Measurements from ENCODE around the gene RYR2.
A peak's percentile ranks its signal among the peaks of the same experiment; 100 is the strongest.

Gene RYR2

DNA sequence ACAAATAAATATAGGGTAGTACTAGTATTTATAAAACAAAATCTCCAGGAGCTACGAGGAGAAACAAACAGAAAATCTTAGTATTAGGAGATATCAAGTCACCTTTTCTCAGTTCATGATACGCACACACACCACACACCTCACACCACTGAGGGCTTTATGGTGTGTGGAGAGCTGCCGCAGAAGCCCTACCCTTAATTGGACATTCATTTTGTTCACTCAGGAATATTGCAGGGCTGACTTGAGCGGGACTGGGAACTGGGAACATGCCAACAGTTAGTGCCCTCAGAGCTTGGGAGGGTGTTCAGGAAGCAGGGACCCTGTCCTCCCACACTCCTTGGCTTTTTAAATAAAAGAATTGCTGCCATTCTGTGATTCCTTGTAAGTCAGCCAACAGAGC is 386.8 kb downstream of the RYR2 start:
- Histone ChIP-seq H3K4me3 (no peak overlapping the region), H3K4me1 (peaks cover 6% of the 10 kb centered on the region), H3K36me3 (replicated peaks) (no peaks in the 10 kb centered on the region), H3K27me3 (ENCODE audit: low read depth) (no peaks in the 10 kb centered on the region), H3K9me3 (no peaks in the 10 kb centered on the region)
- no peak for DNase-seq (ENCODE audit: low spot score in 2 of 2)
- in situ Hi-C loops (cut with MboI; ENCODE audit: low sequenced_read_pairs): no loop called here

- DNase-seq (ENCODE audit: low spot score in 2 of 2): peak; percentile 76 to 86
- Histone ChIP-seq H3K4me1 (peaks cover 6% of the 10 kb centered on the region), H3K9me3 (no peaks in the 10 kb centered on the region), H3K27me3 (ENCODE audit: low read depth) (no peaks in the 10 kb centered on the region), H3K36me3 (replicated peaks) (no peaks in the 10 kb centered on the region), H3K4me3 (no peak overlapping the region)
- in situ Hi-C loops (cut with MboI; ENCODE audit: low sequenced_read_pairs): no loop called here
Observed at GRCh38 chr1:237429252-237429651, 387.3 kb downstream of the RYR2 start.

DNA sequence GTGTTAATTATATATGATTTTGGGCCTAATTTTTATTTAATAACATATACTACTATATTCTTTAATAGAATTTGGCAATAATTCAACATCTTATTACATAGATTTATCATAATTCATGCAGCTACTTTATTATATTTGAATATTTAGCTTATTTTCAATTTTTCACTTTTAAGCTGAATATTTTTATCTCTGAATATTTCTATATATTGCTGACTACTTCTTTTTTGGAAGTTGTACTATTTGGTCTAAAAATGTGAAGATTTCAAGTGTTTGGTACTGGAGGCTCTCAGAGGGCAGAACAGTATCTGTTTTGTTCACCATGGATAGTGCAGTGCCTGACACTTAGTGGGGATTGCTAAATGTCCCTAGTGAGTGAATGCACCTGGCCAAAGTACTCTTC is 389.5 kb downstream of the RYR2 start:
- no peaks in the 10 kb centered on the region for H3K9me3 ChIP-seq
- H3K4me1 ChIP-seq: peaks cover 6% of the 10 kb centered on the region
- H3K4me3 ChIP-seq: no peak overlapping the region
- no peaks in the 10 kb centered on the region for H3K27me3 ChIP-seq (ENCODE audit: low read depth)
- no peaks in the 10 kb centered on the region for H3K36me3 ChIP-seq (replicated peaks)
- DNase-seq (ENCODE audit: low spot score in 2 of 2): no peak
- in situ Hi-C loops (cut with MboI; ENCODE audit: low sequenced_read_pairs): no loop called here

DNA sequence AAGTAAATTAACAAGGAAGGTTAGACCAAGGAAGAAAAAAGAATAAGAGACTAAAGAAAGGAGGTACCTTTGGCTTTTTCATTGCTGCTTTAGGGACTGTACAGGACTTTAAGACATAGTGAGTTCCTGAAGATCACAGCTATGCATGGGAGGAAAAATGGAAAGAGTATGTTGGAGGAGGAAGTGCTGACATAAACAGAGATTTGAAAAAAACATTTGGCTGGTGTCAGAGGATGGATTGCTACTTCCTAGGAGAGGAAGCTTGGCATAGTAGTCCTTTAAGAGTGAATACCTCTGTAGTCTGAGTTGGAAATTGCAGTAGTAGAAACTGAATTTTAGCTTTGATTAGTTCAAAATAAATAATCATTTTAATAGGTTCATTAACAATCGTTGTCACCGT is 398.4 kb downstream of the RYR2 start:
- H3K4me3 ChIP-seq: no peak overlapping the region
- no peak for DNase-seq (ENCODE audit: low spot score in 2 of 2)
- H3K9me3 ChIP-seq: no peaks in the 10 kb centered on the region
- in situ Hi-C loops (cut with MboI; ENCODE audit: low sequenced_read_pairs): no loop called here
- no peaks in the 10 kb centered on the region for H3K36me3 ChIP-seq (replicated peaks)
- H3K27me3 ChIP-seq (ENCODE audit: low read depth): no peaks in the 10 kb centered on the region
- no peaks in the 10 kb centered on the region for H3K4me1 ChIP-seq

DNA sequence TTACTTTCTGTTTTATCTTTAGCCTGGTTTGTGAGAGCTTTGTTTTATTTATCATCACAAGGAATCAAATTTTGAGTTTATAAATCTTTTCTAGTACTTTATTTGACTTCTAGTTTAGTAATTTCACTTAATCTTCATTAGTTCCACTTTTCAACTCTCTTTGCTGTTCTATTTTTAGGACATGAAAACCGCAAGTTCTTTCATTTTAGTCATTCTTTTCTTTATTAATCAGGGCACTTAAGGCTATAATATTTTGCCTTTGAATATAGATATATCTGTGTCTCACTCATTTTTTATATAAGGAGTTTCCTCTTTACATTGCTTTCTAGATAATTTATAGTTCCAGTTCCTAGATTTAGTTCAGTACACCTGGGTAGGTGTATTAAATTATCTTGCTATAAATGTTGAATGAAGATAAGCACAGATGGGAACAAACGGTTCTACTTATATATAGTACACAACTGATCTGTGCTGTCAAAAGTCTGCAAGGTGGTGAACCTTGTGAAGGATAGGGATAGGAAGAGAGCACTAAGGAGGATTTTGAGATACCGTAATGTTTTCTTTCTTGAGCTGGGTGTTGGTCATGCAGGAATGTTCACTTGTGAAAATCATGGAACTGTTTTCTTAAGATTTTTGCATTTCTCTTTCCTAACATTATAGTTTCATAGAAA is 402.3 kb downstream of the RYR2 start:
- H3K27me3 ChIP-seq (ENCODE audit: low read depth): no peaks in the 10 kb centered on the region
- no peaks in the 10 kb centered on the region for H3K4me1 ChIP-seq
- in situ Hi-C loops (cut with MboI; ENCODE audit: low sequenced_read_pairs): no loop called here

GRCh38 chr1:237448042-237448441 is 406.1 kb downstream of the RYR2 start:
- Histone ChIP-seq H3K36me3 (replicated peaks) (no peaks in the 10 kb centered on the region), H3K4me1 (no peaks in the 10 kb centered on the region), H3K27me3 (ENCODE audit: low read depth) (no peaks in the 10 kb centered on the region), H3K4me3 (no peak overlapping the region), H3K9me3 (no peaks in the 10 kb centered on the region)
- DNase-seq (ENCODE audit: low spot score in 2 of 2): no peak
- in situ Hi-C loops (cut with MboI; ENCODE audit: low sequenced_read_pairs): no loop called here

More for the DNA sequence above, 402.3 kb downstream of the RYR2 start:
- no peak overlapping the region for H3K4me3 ChIP-seq
- H3K9me3 ChIP-seq: no peaks in the 10 kb centered on the region
- DNase-seq (ENCODE audit: low spot score in 2 of 2): no peak
- H3K36me3 ChIP-seq (replicated peaks): no peaks in the 10 kb centered on the region

GRCh38 chr1:237457573-237457972 is 415.6 kb downstream of the RYR2 start:
- Histone ChIP-seq H3K36me3 (replicated peaks) (no peaks in the 10 kb centered on the region), H3K4me3 (no peak overlapping the region), H3K4me1 (no peaks in the 10 kb centered on the region; the same call in 1 of the 2 replicates), H3K27me3 (ENCODE audit: low read depth) (no peaks in the 10 kb centered on the region), H3K9me3 (no peaks in the 10 kb centered on the region)
- in situ Hi-C loops (cut with MboI; ENCODE audit: low sequenced_read_pairs): no loop called here
- DNase-seq (ENCODE audit: low spot score in 2 of 2): no peak

GRCh38 chr1:237467320-237467719 is 425.3 kb downstream of the RYR2 start:
- in situ Hi-C loops (cut with MboI; ENCODE audit: low sequenced_read_pairs): no loop called here
- Histone ChIP-seq H3K27me3 (ENCODE audit: low read depth) (no peaks in the 10 kb centered on the region), H3K9me3 (no peaks in the 10 kb centered on the region), H3K4me1 (no peaks in the 10 kb centered on the region; the same call in 1 of the 2 replicates), H3K36me3 (replicated peaks) (no peaks in the 10 kb centered on the region), H3K4me3 (no peak overlapping the region)
- no peak for DNase-seq (ENCODE audit: low spot score in 2 of 2)

GRCh38 chr1:237470712-237471338 is 428.8 kb downstream of the RYR2 start:
- no peaks in the 10 kb centered on the region for H3K27me3 ChIP-seq (ENCODE audit: low read depth)
- no peaks in the 10 kb centered on the region for H3K9me3 ChIP-seq
- peak; percentile 5 to 49 for DNase-seq (ENCODE audit: low spot score in 2 of 2)
- H3K4me3 ChIP-seq: no peak overlapping the region
- H3K4me1 ChIP-seq: no peaks in the 10 kb centered on the region; the same call in 1 of the 2 replicates
- H3K36me3 ChIP-seq (replicated peaks): no peaks in the 10 kb centered on the region
- in situ Hi-C loops (cut with MboI; ENCODE audit: low sequenced_read_pairs): no loop called here

DNA sequence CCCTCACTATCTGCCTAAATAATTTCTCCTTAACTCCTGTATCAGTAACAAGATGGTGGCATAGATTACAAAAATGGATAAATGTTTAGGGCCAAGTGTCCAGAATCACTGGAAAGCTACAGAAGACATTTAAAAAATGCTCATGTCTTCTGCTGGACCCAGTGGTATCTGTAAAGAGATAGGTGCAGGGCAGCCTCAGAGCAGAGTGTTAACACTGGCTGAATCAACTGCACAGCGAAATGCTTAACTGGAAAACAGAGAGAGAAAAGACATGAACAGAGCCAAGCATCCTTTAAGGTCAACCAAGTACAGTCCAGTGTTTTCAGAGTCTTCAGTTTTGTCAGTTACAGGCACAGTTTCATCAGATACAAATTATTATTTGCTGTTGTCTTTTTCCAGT is 429.4 kb downstream of the RYR2 start:
- no peak for DNase-seq (ENCODE audit: low spot score in 2 of 2)
- H3K4me3 ChIP-seq: no peak overlapping the region
- H3K36me3 ChIP-seq (replicated peaks): no peaks in the 10 kb centered on the region
- in situ Hi-C loops (cut with MboI; ENCODE audit: low sequenced_read_pairs): no loop called here
- no peaks in the 10 kb centered on the region for H3K9me3 ChIP-seq
- H3K27me3 ChIP-seq (ENCODE audit: low read depth): no peaks in the 10 kb centered on the region
- H3K4me1 ChIP-seq: no peaks in the 10 kb centered on the region; the same call in 1 of the 2 replicates

GRCh38 chr1:237471956-237472355 is 430.0 kb downstream of the RYR2 start:
- in situ Hi-C loops (cut with MboI; ENCODE audit: low sequenced_read_pairs): no loop called here
- DNase-seq (ENCODE audit: low spot score in 2 of 2): no peak
- Histone ChIP-seq H3K36me3 (replicated peaks) (no peaks in the 10 kb centered on the region), H3K27me3 (ENCODE audit: low read depth) (no peaks in the 10 kb centered on the region), H3K4me3 (no peak overlapping the region), H3K4me1 (no peaks in the 10 kb centered on the region; the same call in 1 of the 2 replicates), H3K9me3 (no peaks in the 10 kb centered on the region)

GRCh38 chr1:237473854-237474253 is 431.9 kb downstream of the RYR2 start:
- in situ Hi-C loops (cut with MboI; ENCODE audit: low sequenced_read_pairs): no loop called here
- Histone ChIP-seq H3K4me3 (no peak overlapping the region), H3K27me3 (ENCODE audit: low read depth) (no peaks in the 10 kb centered on the region), H3K36me3 (replicated peaks) (no peaks in the 10 kb centered on the region), H3K4me1 (no peaks in the 10 kb centered on the region; the same call in 1 of the 2 replicates), H3K9me3 (no peaks in the 10 kb centered on the region)
- no peak for DNase-seq (ENCODE audit: low spot score in 2 of 2)

DNA sequence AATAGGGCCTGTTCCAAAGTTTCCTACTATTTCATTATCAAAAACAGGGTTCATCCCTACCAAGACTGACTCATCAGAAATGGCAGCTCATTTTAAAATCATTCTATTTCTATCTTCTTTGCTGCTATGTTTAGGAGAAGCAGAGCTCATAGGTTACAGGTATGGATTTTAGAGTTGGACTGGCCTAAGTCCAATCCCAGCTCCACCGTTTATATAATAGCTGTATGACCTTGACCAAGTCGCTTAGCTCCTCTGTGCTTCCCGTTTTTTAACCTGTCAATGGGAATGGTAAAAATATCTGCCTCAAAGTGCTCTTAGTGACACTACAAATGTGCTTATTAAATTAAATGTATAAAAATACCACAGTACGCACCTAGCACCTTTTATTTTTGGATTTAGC is 436.1 kb downstream of the RYR2 start:
- no peaks in the 10 kb centered on the region for H3K36me3 ChIP-seq (replicated peaks)
- no peaks in the 10 kb centered on the region for H3K9me3 ChIP-seq
- H3K4me1 ChIP-seq: no peaks in the 10 kb centered on the region
- in situ Hi-C loops (cut with MboI; ENCODE audit: low sequenced_read_pairs): no loop called here
- no peak for DNase-seq (ENCODE audit: low spot score in 2 of 2)
- no peaks in the 10 kb centered on the region for H3K27me3 ChIP-seq (ENCODE audit: low read depth)
- no peak overlapping the region for H3K4me3 ChIP-seq

- H3K4me1 ChIP-seq: no peaks in the 10 kb centered on the region
- H3K9me3 ChIP-seq: no peaks in the 10 kb centered on the region
- H3K27me3 ChIP-seq (ENCODE audit: low read depth): no peaks in the 10 kb centered on the region
- no peak overlapping the region for H3K4me3 ChIP-seq
- H3K36me3 ChIP-seq (replicated peaks): no peaks in the 10 kb centered on the region
- in situ Hi-C loops (cut with MboI; ENCODE audit: low sequenced_read_pairs): no loop called here
- DNase-seq (ENCODE audit: low spot score in 2 of 2): no peak
Observed at GRCh38 chr1:237478842-237479241, 436.9 kb downstream of the RYR2 start.

Data from HAP-1 (cell line).